ENCODE results near the gene RNF175.

RNF175 gene

GRCh38 chr4:153759407-153760316 is at the start of gene RNF175:
RNF175 (minus strand) TSS chr4:153760024; CDS start chr4:153759862, 162 bp downstream.
- in situ Hi-C loops (cut with MboI; ENCODE audit: low sequenced_read_pairs), result loop anchor here (25.0 kb wide), 1 partner anchor 622 kb away; no protein-coding TSS in a partner anchor

DNA sequence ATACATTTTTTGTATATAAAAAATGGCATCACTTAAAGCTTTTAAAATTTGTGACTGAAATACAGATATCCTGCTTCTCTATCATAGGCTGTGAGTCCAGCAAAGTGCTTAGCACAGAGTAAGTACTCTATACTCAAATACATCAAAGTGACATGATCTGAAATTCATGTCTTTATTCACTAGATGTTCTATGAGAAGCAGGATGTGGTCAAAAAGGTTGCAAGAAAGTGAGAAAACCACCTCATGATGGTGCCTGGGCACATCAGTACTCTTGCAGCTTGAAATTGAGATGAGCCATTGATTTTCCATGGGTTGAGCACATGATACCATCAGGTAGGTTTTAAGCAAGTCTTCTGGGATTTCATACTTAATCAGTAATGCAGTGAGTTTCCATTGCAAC is 49.5 kb upstream of the RNF175 start:
- in situ Hi-C loops (cut with MboI; ENCODE audit: low sequenced_read_pairs), result no loop called here

DNA sequence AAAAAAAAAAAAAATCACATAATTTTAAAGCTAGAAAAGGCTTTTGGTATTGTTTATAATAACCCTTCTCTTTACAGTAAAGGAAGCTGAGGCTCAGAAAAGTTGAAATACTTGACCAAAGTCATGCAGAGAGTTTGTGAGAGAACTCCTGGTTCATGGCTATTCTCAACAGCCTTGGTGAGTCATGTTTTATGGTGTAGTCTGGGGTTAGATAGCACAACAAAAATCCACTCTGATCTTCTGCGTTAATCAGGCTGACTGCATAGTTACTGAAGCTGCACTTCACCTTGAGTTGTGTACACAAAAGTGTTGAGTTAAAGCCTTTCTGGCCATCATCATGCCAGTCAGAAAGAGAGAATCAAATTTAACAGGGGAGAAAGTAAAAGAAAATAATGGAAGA is 48.4 kb upstream of the RNF175 start:
- in situ Hi-C loops (cut with MboI; ENCODE audit: low sequenced_read_pairs), result no loop called here

GRCh38 chr4:153806073-153806472 is 46.2 kb upstream of the RNF175 start:
- in situ Hi-C loops (cut with MboI; ENCODE audit: low sequenced_read_pairs), result no loop called here

- in situ Hi-C loops (cut with MboI; ENCODE audit: low sequenced_read_pairs), result no loop called here
Measured at GRCh38 chr4:153804722-153805121, 44.9 kb upstream of the RNF175 start.

DNA sequence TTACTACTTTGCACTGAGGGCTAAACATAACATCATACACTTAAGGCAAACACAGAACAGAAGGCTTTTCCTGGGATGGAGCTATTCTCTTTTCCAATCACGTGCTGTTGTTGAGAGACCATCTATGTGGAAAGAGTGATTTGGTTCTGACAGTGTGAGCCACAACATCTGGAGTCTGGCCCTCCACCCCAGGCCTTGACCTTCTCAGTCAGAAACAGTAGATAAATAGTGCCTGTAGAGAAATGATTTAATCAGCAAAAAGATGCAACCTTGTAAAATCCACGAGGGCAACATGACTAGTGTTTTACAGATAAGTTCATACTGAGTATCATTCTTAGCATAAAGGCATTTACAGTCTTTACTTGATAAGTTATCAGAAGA is 39.9 kb upstream of the RNF175 start:
- in situ Hi-C loops (cut with MboI; ENCODE audit: low sequenced_read_pairs), result no loop called here

DNA sequence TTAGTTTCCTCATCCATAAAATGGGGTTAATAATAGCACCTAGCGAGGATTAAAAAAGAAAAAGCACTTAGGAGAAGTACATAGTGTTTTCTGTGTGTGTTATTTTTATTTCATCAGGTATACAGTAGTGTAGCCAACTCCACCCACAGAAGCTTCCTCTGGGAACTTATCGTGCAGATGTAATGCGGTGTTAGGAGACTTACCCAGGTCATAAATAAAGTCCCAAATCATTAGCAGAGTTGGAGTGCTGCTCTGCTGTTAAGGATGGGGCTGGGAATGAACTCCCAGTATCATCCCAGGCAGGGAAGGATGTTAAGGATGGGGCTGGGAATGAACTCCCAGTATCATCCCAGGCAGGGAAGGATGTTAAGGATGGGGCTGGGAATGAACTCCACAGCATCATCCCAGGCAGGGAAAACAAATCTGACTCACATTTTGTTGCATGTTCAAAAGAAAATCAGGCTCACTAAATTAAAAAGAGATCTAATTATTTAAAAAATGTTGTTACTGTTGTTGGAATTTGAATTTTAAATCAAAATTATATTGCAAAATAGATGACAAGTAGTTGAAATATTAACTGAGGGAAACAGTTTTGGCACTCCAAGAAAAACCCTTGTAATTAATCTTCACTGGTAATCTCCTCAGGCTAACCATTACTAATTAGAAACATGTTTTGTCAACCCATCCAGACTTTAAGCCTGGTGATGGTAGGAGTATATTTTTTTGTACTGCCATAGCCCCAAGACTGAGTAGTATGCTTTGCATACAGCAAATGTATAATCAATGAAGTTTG is 39.3 kb upstream of the RNF175 start:
- in situ Hi-C loops (cut with MboI; ENCODE audit: low sequenced_read_pairs), result no loop called here

GRCh38 chr4:153798420-153798819 is 38.6 kb upstream of the RNF175 start:
- in situ Hi-C loops (cut with MboI; ENCODE audit: low sequenced_read_pairs), result no loop called here

GRCh38 chr4:153794006-153794405 is 34.2 kb upstream of the RNF175 start:
- in situ Hi-C loops (cut with MboI; ENCODE audit: low sequenced_read_pairs), result no loop called here

GRCh38 chr4:153792618-153793247 is 32.9 kb upstream of the RNF175 start:
- in situ Hi-C loops (cut with MboI; ENCODE audit: low sequenced_read_pairs), result no loop called here

GRCh38 chr4:153791746-153792617 is 32.2 kb upstream of the RNF175 start:
- in situ Hi-C loops (cut with MboI; ENCODE audit: low sequenced_read_pairs), result no loop called here

GRCh38 chr4:153790962-153791551 is 31.2 kb upstream of the RNF175 start:
- in situ Hi-C loops (cut with MboI; ENCODE audit: low sequenced_read_pairs), result no loop called here

DNA sequence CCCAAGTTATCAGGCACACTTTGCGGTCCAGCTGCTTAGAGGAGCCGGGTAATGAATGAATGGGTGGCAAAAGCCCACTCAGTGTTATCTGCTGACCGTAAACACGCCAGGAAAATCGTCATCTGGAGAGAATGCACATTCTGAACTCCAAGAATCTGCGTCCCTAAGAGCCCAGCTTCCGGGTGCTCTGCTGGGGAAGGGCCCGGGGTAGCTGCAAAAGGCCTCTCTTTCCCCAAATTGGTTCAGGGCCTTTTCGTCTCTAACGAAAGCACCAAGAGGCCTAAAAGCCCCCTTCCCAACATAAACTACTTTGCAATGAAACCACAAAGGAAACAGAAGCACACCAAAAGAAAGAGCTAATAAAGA is 30.7 kb upstream of the RNF175 start:
- in situ Hi-C loops (cut with MboI; ENCODE audit: low sequenced_read_pairs), result no loop called here

- in situ Hi-C loops (cut with MboI; ENCODE audit: low sequenced_read_pairs), result no loop called here
Measured at GRCh38 chr4:153789741-153790499, 30.1 kb upstream of the RNF175 start.

DNA sequence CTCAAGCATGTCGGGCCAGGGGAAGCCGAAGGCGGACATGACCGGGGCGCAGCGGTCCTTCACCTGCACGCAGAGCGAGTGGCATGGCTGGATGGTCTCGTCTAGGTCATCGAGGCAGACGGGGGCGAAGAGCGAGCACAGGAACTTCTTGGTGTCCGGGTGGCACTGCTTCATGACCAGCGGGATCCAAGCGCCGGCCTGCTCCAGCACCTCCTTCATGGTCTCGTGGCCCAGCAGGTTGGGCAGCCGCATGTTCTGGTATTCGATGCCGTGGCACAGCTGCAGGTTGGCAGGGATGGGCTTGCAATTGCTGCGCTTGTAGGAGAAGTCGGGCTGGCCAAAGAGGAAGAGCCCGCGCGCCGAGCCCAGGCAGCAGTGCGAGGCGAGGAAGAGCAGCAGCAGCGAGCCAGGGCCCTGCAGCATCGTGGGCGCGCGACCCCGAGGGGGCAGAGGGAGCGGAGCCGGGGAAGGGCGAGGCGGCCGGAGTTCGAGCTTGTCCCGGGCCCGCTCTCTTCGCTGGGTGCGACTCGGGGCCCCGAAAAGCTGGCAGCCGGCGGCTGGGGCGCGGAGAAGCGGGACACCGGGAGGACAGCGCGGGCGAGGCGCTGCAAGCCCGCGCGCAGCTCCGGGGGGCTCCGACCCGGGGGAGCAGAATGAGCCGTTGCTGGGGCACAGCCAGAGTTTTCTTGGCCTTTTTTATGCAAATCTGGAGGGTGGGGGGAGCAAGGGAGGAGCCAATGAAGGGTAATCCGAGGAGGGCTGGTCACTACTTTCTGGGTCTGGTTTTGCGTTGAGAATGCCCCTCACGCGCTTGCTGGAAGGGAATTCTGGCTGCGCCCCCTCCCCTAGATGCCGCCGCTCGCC is 28.8 kb upstream of the RNF175 start, which contains the start of gene SFRP2:
TSS of gene SFRP2 (minus strand) at position 671 of the 864 bp plus-strand sequence. CDS start at position 423, 248 bp downstream.
- in situ Hi-C loops (cut with MboI; ENCODE audit: low sequenced_read_pairs), result no loop called here

DNA sequence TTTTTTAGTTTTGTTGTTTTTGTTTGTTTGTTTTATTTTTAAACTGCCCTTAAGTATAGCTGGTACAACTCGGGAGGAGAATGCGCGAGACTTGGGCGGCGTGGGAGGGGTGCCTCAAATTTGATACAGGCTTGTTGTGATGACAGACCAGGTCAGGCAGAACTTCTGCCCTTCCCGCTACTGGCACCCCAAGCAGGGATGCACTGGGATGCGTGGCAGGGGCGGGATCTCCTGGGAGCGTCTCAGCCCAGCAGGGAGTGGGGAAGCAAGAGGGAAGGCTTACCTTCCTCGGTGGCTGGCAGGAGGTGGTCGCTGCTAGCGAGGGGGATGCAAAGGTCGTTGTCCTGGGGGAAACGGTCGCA is 28.2 kb upstream of the RNF175 start:
- in situ Hi-C loops (cut with MboI; ENCODE audit: low sequenced_read_pairs), result no loop called here

GRCh38 chr4:153787575-153787974 is 27.8 kb upstream of the RNF175 start:
- in situ Hi-C loops (cut with MboI; ENCODE audit: low sequenced_read_pairs), result no loop called here

GRCh38 chr4:153787061-153787560 is 27.3 kb upstream of the RNF175 start:
- in situ Hi-C loops (cut with MboI; ENCODE audit: low sequenced_read_pairs), result no loop called here

Measured in HL-60/S4 treated with retinoic acid at 250 ng/mL for 4 days and 3 days (cell line).